Small intestine (tissue), 7 donors: Measurements from ENCODE around the gene UBL7. TPM values are rescaled to one million over a fixed set of nuclear protein-coding genes. Genes with fewer than 3 reads are reported as not detected.

Experiments used
- DNase-seq, 2 donors: peaks; one replicate each; pipeline versions ENCODE4 v3.0.0 to v3.0.0-alpha.2; 2013
- FAIRE-seq: peaks from 2 replicates; lab custom pipeline; 2012; peaks lifted over from hg19 to GRCh38; lab: Jason Lieb, UNC
- H3K27ac ChIP-seq, 3 donors: one replicate each; pipeline ENCODE4 v1.5.1; 2013; ENCODE audit warnings: low read length in 2 of 3, mild to moderate bottlenecking in 2 of 3, control low read depth in 1 of 3, inconsistent platforms in 1 of 3, low read depth in 1 of 3, moderate library complexity in 1 of 3
- H3K27me3 ChIP-seq, 3 donors: one replicate each; pipeline ENCODE4 v1.6.1; 2013; ENCODE audit warnings: low read length in 3 of 3, inconsistent platforms in 1 of 3; ENCODE audit not compliant: control insufficient read depth in 3 of 3, insufficient read depth in 3 of 3
- H3K36me3 ChIP-seq, 3 donors: one replicate each; pipeline ENCODE4 v1.6.1; 2013; ENCODE audit warnings: low read length in 3 of 3, inconsistent platforms in 1 of 3, low read depth in 1 of 3, mild to moderate bottlenecking in 1 of 3, moderate library complexity in 1 of 3; ENCODE audit not compliant: control insufficient read depth in 3 of 3, insufficient read depth in 2 of 3
- H3K4me1 ChIP-seq, 3 donors: one replicate each; pipeline ENCODE4 v1.6.1; 2013; ENCODE audit warnings: low read length in 2 of 3, inconsistent platforms in 1 of 3, low read depth in 1 of 3, mild to moderate bottlenecking in 1 of 3, moderate library complexity in 1 of 3; ENCODE audit not compliant: control insufficient read depth in 3 of 3, insufficient read depth in 2 of 3
- H3K4me3 ChIP-seq, 3 donors: one replicate each; pipeline ENCODE4 v1.5.1; 2013; ENCODE audit warnings: low read length in 3 of 3, control low read depth in 1 of 3, inconsistent platforms in 1 of 3, low read depth in 1 of 3, mild to moderate bottlenecking in 1 of 3, moderate library complexity in 1 of 3
- H3K9me3 ChIP-seq, 2 donors: one replicate each; pipeline ENCODE4 v1.6.1; 2013; ENCODE audit warnings: low read depth in 1 of 2, low read length in 1 of 2; ENCODE audit not compliant: control insufficient read depth in 2 of 2, insufficient read depth in 1 of 2
- WGBS, 3 donors: extraction: QIAGEN DNeasy Blood & Tissue Kit; methylation state at CpG; one replicate each; pipeline ENCODE4 v1.1.7; 2013; 5-methylcytosine and 5-hydroxymethylcytosine counted together
- polyA plus RNA-seq, 4 donors: library from polyadenylated mRNA; stranded (reverse) in 3 of 4; unstranded in 1 of 4; fragments of 200-250 nt in 3 of 4; fragments of 120-200 nt in 1 of 4; gene quantifications; one replicate each; pipeline versions ENCODE4 v1.2.1 to v1.2.3, GENCODE V29; 2013
- donor health status: healthy with polysubstance abuse.
- donor health status: control.
- donor health status: control.
- donor health status: Bipolar disorder and iron deficiency.
- donor health status: healthy.

UBL7 gene
- polyA plus RNA-seq, 4 donors, result 33.3 to 51.7 (median 41.1) TPM

DNA sequence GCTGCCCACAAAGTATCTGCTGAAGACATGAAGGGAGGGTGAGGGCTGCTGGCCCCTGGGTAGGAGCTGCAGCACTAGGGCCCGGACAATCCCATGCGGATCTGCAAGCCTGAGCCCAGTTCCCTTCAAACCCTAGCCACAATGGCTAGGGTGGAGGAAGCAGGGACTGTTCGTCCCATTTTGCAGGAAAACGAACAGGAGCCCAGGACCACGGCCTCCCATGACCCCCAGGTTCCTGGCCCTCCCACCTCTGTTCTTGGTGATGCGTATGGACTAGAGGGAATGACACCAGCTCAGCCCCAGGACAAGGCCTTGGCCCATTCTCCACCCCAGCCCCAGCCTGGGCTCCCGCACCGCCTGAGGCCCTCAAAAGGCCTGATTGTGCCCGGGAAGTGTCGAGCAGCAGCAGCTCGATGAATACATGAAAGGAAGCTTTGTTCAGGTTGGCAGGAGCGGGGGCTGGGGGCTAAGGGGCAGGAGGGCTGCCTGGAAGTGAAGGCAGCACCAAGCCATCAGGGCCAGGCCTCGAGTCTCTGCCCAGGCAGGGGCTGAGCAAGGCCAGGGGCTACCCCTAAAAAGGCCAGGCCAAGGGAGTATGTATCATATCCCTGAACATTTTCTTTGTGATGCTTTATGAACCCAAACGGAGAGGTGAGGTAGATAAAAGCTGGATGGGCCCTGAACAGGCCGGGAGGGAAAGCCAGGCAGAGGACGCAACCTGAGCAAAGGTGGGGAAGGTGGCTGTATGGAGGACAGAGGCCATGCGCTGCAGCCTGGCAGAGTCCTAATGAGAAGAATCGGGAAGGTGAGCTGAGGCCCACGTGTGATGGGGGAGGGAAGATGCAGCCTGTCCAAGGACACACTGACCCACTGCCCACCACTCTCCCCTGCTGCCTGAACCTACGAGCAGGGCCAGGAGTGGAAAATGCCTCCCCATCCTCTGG lies 39.4 kb downstream of the UBL7 start:
- Histone ChIP-seq H3K36me3 (no peaks in the 10 kb centered on the region), H3K4me3 (no peak overlapping the region), H3K27ac (no peak overlapping the region), H3K4me1 (no peaks in the 10 kb centered on the region), H3K27me3 (no peaks in the 10 kb centered on the region), H3K9me3 (no peaks in the 10 kb centered on the region)
- WGBS, 3 donors, result 76 to 86% (median 81%) methylated on average over 20 of the region's 20 CpGs
- no peak for FAIRE-seq
- DNase-seq, result no peak

DNA sequence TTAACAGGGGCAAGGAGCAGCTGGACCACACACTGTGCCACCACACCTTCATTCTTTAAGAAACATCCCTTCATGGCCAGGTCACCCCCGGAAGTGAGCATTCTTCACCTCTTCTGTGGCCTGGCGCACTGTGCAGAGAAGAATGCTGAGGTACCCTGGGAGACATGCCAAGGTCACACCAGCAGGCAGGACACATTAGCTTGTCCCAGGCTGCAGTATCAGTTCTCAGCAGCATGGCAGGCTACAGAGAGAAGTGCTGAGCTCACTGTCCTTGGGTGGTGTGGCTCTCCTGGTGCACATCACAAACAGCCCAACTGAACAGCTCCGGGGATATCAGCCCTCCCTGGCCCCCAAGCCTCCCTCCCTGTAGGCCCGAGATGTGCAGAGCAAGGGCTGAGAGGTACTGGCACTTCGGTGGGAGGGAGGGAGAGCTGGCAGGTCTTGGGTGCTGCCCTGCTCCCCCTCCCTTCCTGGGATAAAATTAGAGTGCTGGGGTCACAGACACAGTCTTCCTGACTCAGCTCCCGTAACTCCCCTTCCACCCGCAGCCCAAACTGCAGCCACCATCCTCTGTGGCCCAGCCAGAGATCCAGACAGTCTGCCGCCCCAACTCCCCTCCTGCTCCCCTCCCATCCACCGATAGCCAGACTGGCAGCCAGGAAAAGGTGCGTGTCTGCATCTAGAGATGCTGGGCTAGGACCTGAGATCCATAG lies 40.6 kb downstream of the UBL7 start:
- FAIRE-seq (no peak), DNase-seq (no peak)
- H3K36me3 ChIP-seq, result no peaks in the 10 kb centered on the region
- H3K27ac ChIP-seq, result no peak overlapping the region
- no peaks in the 10 kb centered on the region for H3K27me3 ChIP-seq
- no peaks in the 10 kb centered on the region for H3K9me3 ChIP-seq
- H3K4me3 ChIP-seq, result no peak overlapping the region
- no peaks in the 10 kb centered on the region for H3K4me1 ChIP-seq
- WGBS, 3 donors, result 77 to 90% (median 80%) methylated on average over 10 of the region's 10 CpGs

DNA sequence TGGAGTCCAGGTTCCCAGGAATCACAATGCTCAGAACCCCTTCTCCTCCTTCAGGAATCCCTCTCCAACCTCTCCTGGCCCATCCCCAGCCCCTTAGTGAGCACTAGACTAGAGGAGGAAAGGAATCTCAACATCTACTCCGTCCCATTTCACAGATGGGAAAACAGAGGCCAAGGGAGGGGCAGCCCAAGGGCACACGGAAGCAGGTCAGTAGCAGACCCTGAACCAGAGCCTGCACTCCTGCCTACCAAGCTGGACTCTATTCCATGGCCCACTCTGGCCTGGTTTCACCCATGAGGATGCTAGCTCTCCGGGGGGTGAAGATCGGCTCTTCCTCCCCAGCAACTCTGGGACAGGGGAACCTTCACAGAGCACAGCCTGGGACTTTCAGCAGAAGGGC lies 41.5 kb downstream of the UBL7 start:
- DNase-seq, result no peak
- no peak for FAIRE-seq
- no peak overlapping the region for H3K27ac ChIP-seq
- no peaks in the 10 kb centered on the region for H3K9me3 ChIP-seq
- WGBS, 3 donors, result 90 to 96% (median 93%) methylated on average over 4 of the region's 4 CpGs
- no peaks in the 10 kb centered on the region for H3K27me3 ChIP-seq
- no peaks in the 10 kb centered on the region for H3K4me1 ChIP-seq
- no peak overlapping the region for H3K4me3 ChIP-seq
- H3K36me3 ChIP-seq, result no peaks in the 10 kb centered on the region

DNA sequence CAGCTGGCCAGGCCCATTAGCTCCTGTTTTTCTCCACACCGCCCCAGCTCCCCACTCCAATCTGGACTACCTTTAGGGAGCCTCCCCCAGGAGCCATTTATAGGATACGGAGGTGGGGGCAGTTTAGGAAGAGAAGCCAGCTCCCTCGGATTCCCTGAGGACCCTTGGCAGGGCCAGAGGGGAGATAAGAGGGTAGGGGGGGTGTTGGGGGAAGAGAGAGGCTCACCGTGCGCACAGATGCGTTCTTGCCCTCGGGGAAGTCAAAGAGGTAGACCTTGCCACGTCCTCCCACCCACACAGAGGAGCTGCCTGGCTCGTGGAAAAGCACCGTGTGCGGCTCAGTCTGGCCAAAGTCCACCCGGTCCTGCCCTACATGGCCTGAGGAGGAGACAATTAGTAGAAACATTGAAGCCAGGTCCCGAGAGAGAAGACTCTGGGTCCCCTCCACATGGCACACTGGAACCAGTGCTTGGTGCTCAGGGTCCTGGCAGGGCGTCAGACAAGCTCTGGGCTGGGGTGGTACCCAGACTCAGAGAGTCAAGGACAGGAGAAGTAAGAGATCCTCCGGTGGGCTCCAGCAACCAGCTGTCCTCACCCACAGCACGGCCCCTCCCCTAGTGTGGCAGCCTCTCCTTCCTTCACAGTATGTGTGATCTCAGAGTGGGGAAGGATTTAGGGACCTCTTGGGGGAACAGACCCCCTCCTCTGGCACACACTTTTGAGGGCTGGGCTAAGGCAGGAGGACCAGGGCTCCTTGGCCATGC lies 42.2 kb downstream of the UBL7 start:
- WGBS, 3 donors, result 45 to 66% (median 48%) methylated on average over 16 of the region's 16 CpGs
- no peaks in the 10 kb centered on the region for H3K4me1 ChIP-seq
- H3K27me3 ChIP-seq, result no peaks in the 10 kb centered on the region
- DNase-seq (no peak), FAIRE-seq (no peak)
- no peaks in the 10 kb centered on the region for H3K9me3 ChIP-seq
- no peaks in the 10 kb centered on the region for H3K36me3 ChIP-seq
- no peak overlapping the region for H3K4me3 ChIP-seq
- H3K27ac ChIP-seq, result no peak overlapping the region

DNA sequence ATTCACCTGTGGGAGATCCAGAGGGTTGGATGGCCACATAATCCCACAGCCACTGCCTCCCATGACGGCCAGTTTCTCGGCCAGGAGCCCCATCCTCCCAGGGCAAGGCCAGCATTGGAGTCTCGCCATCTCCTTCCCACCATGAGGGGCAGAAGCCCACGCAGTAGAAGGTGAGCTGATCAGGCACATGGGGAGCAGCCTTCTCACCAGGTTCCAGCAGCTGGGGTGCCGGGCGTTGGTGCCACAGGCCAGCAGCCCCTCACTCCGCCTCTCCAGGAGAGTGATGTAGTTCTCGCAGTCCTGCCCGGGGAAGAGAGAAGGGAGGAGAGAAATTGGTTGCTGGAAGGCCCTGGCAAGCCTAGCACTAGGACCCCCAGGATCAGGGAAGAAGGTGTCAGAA lies 43.3 kb downstream of the UBL7 start:
- DNase-seq (no peak), FAIRE-seq (no peak)
- H3K4me1 ChIP-seq, result no peaks in the 10 kb centered on the region
- H3K4me3 ChIP-seq, result no peak overlapping the region
- H3K36me3 ChIP-seq, result no peaks in the 10 kb centered on the region
- H3K27me3 ChIP-seq, result no peaks in the 10 kb centered on the region
- WGBS, 3 donors, result 91 to 96% (median 93%) methylated on average over 9 of the region's 9 CpGs
- H3K9me3 ChIP-seq, result no peaks in the 10 kb centered on the region
- no peak overlapping the region for H3K27ac ChIP-seq

DNA sequence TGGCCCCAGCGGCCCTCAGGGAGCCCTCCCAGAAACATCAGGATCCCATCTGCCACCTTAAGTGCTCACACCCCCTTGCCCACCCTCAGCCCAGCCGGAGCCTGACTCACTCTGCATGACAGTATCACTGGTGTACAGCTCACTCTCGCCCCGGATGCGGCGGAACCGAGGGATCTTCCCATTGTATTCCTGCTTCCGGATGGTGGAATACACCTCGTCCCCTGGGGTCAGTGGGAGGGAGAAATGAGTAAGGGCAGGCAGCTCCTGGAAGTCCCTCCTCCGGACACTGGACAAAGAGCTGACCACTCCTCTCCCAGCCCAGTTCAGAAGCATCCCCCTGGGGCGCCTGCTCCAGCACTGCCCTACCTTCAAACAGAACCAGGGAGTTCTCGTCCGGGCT lies 43.7 kb downstream of the UBL7 start:
- FAIRE-seq (no peak), DNase-seq (no peak)
- no peak overlapping the region for H3K27ac ChIP-seq
- no peaks in the 10 kb centered on the region for H3K36me3 ChIP-seq
- WGBS, 3 donors, result 89 to 90% (median 89%) methylated on average over 13 of the region's 13 CpGs
- H3K4me1 ChIP-seq, result no peaks in the 10 kb centered on the region
- no peaks in the 10 kb centered on the region for H3K9me3 ChIP-seq
- no peaks in the 10 kb centered on the region for H3K27me3 ChIP-seq
- H3K4me3 ChIP-seq, result no peak overlapping the region

DNA sequence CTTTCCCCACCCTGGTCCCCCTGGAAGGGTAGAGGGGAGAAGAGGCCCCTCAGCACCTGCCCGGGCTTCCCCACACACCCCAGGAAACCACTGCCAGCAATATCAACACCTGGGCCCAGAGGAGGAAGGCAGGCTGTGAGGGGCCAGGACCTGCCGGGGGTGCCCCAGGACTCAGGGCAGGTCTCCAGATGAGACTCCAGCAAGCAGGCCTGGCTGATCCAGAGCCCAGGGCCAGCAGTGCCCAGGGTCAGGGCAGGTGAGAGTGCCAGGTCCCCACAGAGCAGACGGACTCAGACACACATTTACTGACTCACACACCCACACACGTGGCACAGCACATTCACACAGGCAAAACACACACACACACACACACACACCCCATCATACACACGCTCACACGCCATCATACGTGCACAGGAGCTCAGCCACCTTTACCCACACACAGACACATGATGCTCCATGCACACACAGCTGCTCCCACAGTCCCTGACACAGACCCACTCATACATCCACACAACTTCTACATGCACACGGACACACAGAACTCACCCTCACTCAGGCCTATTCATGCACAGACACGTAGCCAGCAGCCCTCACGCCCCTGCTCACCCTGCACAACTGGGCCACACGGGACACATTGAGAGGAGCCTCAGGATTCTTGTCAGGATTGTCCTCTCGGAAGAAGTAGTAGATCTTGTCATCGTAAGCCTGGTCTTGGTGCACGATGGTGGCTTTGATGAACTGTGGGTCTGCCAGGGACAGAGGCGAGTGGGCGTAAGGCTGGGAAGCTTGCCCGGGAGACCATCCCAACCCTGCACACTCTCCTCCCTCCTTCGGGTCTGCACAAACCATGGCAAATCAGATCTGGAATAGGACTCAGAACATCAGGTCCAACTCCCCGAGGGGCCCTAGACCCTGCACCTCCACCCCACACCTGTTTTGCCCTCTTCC lies 44.7 kb downstream of the UBL7 start:
- Histone ChIP-seq H3K4me3 (no peak overlapping the region), H3K27ac (no peak overlapping the region), H3K9me3 (no peaks in the 10 kb centered on the region), H3K27me3 (no peaks in the 10 kb centered on the region), H3K36me3 (peaks cover 0 to 3% (median 0%) of the 10 kb centered on the region in 3 donors), H3K4me1 (no peaks in the 10 kb centered on the region)
- WGBS, 3 donors, result 80 to 84% (median 81%) methylated on average over 19 of the region's 19 CpGs
- FAIRE-seq, result no peak
- DNase-seq, result no peak
